ENCODE data around the gene EEF2.

EEF2 gene

DNA sequence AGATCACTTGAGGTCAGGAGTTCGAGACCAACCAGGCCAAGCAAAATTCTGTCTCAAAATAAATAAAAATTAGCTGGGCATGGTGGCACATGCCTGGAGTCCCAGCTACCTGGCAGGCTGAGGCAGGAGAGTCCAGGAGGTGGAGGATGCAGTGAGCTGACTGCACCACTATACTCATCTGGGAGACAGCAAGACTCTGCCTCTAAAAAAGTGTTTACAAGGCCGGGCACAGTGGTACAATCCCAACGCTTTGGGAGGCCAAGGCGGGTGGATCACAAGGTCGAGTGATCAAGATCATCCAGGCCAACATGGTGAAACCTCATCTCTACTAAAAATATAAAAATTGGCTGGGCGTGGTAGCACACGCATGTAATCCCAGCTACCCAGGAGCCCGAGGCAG is 10.1 kb downstream of the EEF2 start:
- Histone ChIP-seq H3K4me1 (ENCODE audit: control insufficient read depth in 1 of 2, insufficient read depth in 2 of 2, low read length in 2 of 2) (no peaks in the 10 kb centered on the region), H3K27me3 (ENCODE audit: insufficient read depth, low read length) (no peaks in the 10 kb centered on the region), H2AK5ac (ENCODE audit: low read length) (no peak overlapping the region), H2BK120ac (ENCODE audit: insufficient read depth, low read length, poor library complexity) (no peak overlapping the region), H3K14ac (ENCODE audit: low read length) (no peak overlapping the region), H3K18ac (ENCODE audit: low read length) (no peak overlapping the region), H3K79me2 (ENCODE audit: control insufficient read depth, insufficient read depth, low read length, poor library complexity) (peaks cover 7% of the 10 kb centered on the region), H3K4ac (ENCODE audit: low read depth, low read length) (no peak overlapping the region), H3K27ac (ENCODE audit: low read depth, low read length) (no peak overlapping the region), H3K4me3 (ENCODE audit: low read depth, low read length) (no peak overlapping the region), H3K36me3 (ENCODE audit: control insufficient read depth in 1 of 2, insufficient read depth in 2 of 2, low read length in 2 of 2) (peaks cover 54 to 55% of the 10 kb centered on the region in 2 experiments), H2BK5ac (ENCODE audit: low read depth, low read length, poor library complexity) (no peak overlapping the region), H2AFZ (ENCODE audit: insufficient read depth, low read length, poor library complexity) (no peak overlapping the region), H3K9me3 (ENCODE audit: insufficient read depth, low read depth, low read length) (peaks cover 11% of the 10 kb centered on the region), H3K9ac (ENCODE audit: low read length) (no peak overlapping the region), H3K4me2 (ENCODE audit: low read length) (no peak overlapping the region), H4K91ac (ENCODE audit: low read depth, low read length) (no peak overlapping the region), H2BK12ac (ENCODE audit: low read length) (no peak overlapping the region), H3K23ac (ENCODE audit: low read length) (no peak overlapping the region), H4K12ac (ENCODE audit: low read depth, low read length) (no peak overlapping the region), H4K8ac (ENCODE audit: low read depth, low read length) (no peak overlapping the region), H3K79me1 (ENCODE audit: low read length) (peaks cover 7% of the 10 kb centered on the region)
- no peak for DNase-seq
- no CpG with 5 or more reads among the region's 8 CpGs for WGBS (ENCODE audit: extremely low coverage, insufficient coverage, insufficient read length)

DNA sequence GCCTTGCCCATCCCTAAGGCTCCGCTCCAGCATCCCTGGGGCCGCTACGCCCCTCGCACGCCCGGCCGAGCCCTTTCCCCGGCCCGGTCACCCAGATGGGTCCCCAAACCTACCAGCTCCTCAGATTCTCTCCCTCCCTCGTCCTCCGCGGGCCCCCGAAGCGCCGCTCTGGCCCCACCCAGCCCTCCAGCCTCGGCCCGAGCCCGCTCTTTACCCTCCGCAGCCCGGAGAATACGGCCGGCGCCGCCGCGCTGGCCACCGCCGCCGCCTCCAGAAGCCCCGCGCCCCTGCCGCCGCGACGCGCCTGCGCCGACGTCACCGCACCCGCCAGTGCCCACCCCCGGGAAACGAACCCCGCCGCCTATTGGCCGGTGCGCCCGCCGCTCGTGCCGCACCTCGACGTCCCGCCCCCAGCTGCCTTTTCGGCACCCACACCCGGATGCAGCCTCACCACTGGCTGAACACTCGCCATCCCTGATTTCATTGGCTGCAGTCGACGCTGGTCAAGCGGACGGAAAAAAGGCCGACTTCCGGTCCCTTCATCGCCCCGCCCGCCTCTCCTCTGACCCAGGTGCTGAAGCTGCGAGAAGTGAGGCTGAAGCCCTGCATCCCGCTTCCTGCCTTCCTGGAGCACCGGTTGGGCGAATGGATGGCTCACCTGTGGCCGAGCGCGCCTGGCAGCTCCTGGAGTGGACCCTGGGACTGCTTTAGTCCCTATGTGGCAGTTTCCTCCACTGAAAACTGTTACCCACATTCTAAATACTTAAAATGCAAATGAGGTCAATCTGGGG is 14.3 kb downstream of the EEF2 start, which contains the start of gene DAPK3:
TSS of gene DAPK3 (minus strand) at position 292 of the 791 bp plus-strand sequence. CDS start 1,364 bp downstream, outside the sequence.
- Histone ChIP-seq H3K27me3 (ENCODE audit: insufficient read depth, low read length) (no peaks in the 10 kb centered on the region), H3K79me1 (ENCODE audit: low read length) (peaks cover 27% of the 10 kb centered on the region), H3K4me3 (ENCODE audit: low read depth, low read length) (peak within 1 kb of the TSS; percentile 97), H2BK12ac (ENCODE audit: low read length) (peak within 1 kb of the TSS; percentile 46), H3K4me2 (ENCODE audit: low read length) (peak within 1 kb of the TSS; percentile 83), H3K9ac (ENCODE audit: low read length) (peak within 1 kb of the TSS; percentile 99), H2BK5ac (ENCODE audit: low read depth, low read length, poor library complexity) (peak within 1 kb of the TSS; percentile 98), H4K8ac (ENCODE audit: low read depth, low read length) (peak within 1 kb of the TSS; percentile 95), H4K12ac (ENCODE audit: low read depth, low read length) (peak within 1 kb of the TSS; percentile 92), H3K9me3 (ENCODE audit: insufficient read depth, low read depth, low read length) (peaks cover 2% of the 10 kb centered on the region), H3K79me2 (ENCODE audit: control insufficient read depth, insufficient read depth, low read length, poor library complexity) (peaks cover 36% of the 10 kb centered on the region), H3K23ac (ENCODE audit: low read length) (no peak within 1 kb of the TSS), H3K18ac (ENCODE audit: low read length) (peak within 1 kb of the TSS; percentile 98), H3K36me3 (ENCODE audit: control insufficient read depth in 1 of 2, insufficient read depth in 2 of 2, low read length in 2 of 2) (peaks cover 33 to 36% of the 10 kb centered on the region in 2 experiments), H2AK5ac (ENCODE audit: low read length) (peak within 1 kb of the TSS; percentile 100), H3K14ac (ENCODE audit: low read length) (peak within 1 kb of the TSS; percentile 100), H2BK120ac (ENCODE audit: insufficient read depth, low read length, poor library complexity) (peak within 1 kb of the TSS; percentile 97), H2AFZ (ENCODE audit: insufficient read depth, low read length, poor library complexity) (peak within 1 kb of the TSS; percentile 75), H3K4ac (ENCODE audit: low read depth, low read length) (peak within 1 kb of the TSS; percentile 100), H3K27ac (ENCODE audit: low read depth, low read length) (peak within 1 kb of the TSS; percentile 98), H4K91ac (ENCODE audit: low read depth, low read length) (peak within 1 kb of the TSS; percentile 98), H3K4me1 (ENCODE audit: control insufficient read depth in 1 of 2, insufficient read depth in 2 of 2, low read length in 2 of 2) (peaks cover 22 to 23% of the 10 kb centered on the region in 2 experiments)
- DNase-seq = peak; percentile 99
- WGBS (ENCODE audit: extremely low coverage, insufficient coverage, insufficient read length) = no CpG with 5 or more reads among the region's 73 CpGs

DNA sequence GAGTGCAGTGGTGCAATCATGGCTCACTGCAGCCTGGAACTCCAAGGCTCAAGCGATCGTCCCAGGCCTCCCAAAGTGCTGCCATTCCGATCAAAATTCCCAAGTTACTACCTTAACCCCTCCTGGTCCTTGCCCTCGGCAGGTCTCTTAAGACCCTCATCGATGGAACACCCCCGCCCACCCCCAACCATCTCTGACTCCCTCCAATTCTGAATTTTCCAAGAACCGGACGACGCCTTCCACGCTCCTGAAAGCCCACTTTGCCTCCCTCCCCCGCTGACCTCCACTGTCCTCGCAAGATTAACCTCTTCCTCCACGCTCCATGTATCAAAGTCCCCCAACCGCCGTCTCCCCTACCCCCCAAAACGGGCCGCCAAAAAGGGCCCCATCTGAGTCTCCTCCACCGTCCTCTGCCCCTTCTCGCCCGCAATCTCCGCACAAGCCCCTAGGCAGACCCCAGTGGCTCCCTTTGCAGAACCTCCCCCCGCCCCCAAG is 14.9 kb downstream of the EEF2 start:
- DNase-seq = peak in 1 of 2 donors; percentile 33
- Histone ChIP-seq H3K4me2 (ENCODE audit: low read length) (peak overlapping the region; percentile 83), H3K9ac (ENCODE audit: low read length) (peak overlapping the region; percentile 99), H3K36me3 (ENCODE audit: control insufficient read depth in 1 of 2, insufficient read depth in 2 of 2, low read length in 2 of 2) (peaks cover 33 to 36% of the 10 kb centered on the region in 2 experiments), H3K4ac (ENCODE audit: low read depth, low read length) (peak overlapping the region; percentile 100), H3K23ac (ENCODE audit: low read length) (no peak overlapping the region), H2AK5ac (ENCODE audit: low read length) (peak overlapping the region; percentile 100), H3K27ac (ENCODE audit: low read depth, low read length) (peak overlapping the region; percentile 98), H3K79me1 (ENCODE audit: low read length) (peaks cover 27% of the 10 kb centered on the region), H4K12ac (ENCODE audit: low read depth, low read length) (peak overlapping the region; percentile 92), H4K91ac (ENCODE audit: low read depth, low read length) (peak overlapping the region; percentile 98), H3K4me1 (ENCODE audit: control insufficient read depth in 1 of 2, insufficient read depth in 2 of 2, low read length in 2 of 2) (peaks cover 22 to 25% of the 10 kb centered on the region in 2 experiments), H3K27me3 (ENCODE audit: insufficient read depth, low read length) (no peaks in the 10 kb centered on the region), H3K9me3 (ENCODE audit: insufficient read depth, low read depth, low read length) (peaks cover 4% of the 10 kb centered on the region), H2BK120ac (ENCODE audit: insufficient read depth, low read length, poor library complexity) (peak overlapping the region; percentile 97), H3K4me3 (ENCODE audit: low read depth, low read length) (peak overlapping the region; percentile 97), H4K8ac (ENCODE audit: low read depth, low read length) (peak overlapping the region; percentile 95), H2BK5ac (ENCODE audit: low read depth, low read length, poor library complexity) (peak overlapping the region; percentile 98), H2BK12ac (ENCODE audit: low read length) (no peak overlapping the region), H3K14ac (ENCODE audit: low read length) (peak overlapping the region; percentile 100), H2AFZ (ENCODE audit: insufficient read depth, low read length, poor library complexity) (peak overlapping the region; percentile 75), H3K79me2 (ENCODE audit: control insufficient read depth, insufficient read depth, low read length, poor library complexity) (peaks cover 36% of the 10 kb centered on the region), H3K18ac (ENCODE audit: low read length) (peak overlapping the region; percentile 98)
- no CpG with 5 or more reads among the region's 22 CpGs for WGBS (ENCODE audit: extremely low coverage, insufficient coverage, insufficient read length)

DNA sequence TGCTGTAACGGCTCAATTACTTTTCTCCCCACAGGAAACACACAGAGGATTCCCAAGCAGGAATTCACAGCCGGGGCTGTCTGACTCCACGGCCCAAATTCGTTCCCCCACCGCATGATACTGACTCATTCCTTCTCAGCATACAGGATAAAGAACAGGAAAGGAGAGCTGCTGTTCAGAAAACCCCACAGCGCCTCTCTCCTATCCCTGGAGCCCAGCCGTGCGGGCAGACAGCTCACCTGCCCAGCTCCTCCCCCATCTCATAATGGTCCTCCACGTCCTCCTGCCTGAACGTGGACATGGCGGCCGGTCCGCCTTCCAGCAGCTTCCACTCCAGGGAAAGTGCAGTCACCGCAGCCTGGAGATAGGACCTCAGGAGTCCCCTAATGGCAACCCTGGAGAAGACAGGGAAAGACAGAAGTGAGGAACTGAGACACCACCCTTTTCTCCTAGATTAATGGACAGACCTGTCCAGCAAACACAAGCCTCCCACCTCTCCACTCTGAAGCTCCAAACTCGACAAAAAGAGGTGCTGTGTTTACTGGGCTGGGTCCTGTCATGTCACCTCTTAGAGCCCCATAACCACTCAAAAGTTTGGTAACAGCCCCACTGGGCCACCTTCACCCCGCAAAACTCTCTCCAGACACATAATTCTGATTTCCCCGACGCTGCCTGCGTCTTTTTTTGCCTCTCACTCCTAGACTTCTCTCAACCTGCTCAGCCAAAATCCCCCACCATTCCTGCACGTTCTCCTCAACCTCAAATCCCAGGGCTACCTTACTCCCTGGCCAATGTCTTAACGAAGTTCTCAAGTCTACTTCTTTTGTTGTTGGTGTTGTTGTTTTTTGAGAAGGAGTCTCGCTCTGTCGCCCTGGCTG is 15.6 kb downstream of the EEF2 start:
- H2AK5ac ChIP-seq (ENCODE audit: low read length) = peak overlapping the region; percentile 34
- peak overlapping the region; percentile 100 for H3K14ac ChIP-seq (ENCODE audit: low read length)
- peaks cover 34 to 37% of the 10 kb centered on the region in 2 experiments for H3K36me3 ChIP-seq (ENCODE audit: control insufficient read depth in 1 of 2, insufficient read depth in 2 of 2, low read length in 2 of 2)
- peaks cover 24 to 25% of the 10 kb centered on the region in 2 experiments for H3K4me1 ChIP-seq (ENCODE audit: control insufficient read depth in 1 of 2, insufficient read depth in 2 of 2, low read length in 2 of 2)
- H2AFZ ChIP-seq (ENCODE audit: insufficient read depth, low read length, poor library complexity) = no peak overlapping the region
- peak overlapping the region; percentile 89 for H2BK5ac ChIP-seq (ENCODE audit: low read depth, low read length, poor library complexity)
- H3K79me2 ChIP-seq (ENCODE audit: control insufficient read depth, insufficient read depth, low read length, poor library complexity) = peaks cover 38% of the 10 kb centered on the region
- H3K4me3 ChIP-seq (ENCODE audit: low read depth, low read length) = peak overlapping the region; percentile 97
- H3K27ac ChIP-seq (ENCODE audit: low read depth, low read length) = peak overlapping the region; percentile 98
- peak overlapping the region; percentile 100 for H3K4ac ChIP-seq (ENCODE audit: low read depth, low read length)
- H3K27me3 ChIP-seq (ENCODE audit: insufficient read depth, low read length) = no peaks in the 10 kb centered on the region
- peak overlapping the region; percentile 51 for H4K8ac ChIP-seq (ENCODE audit: low read depth, low read length)
- H3K4me2 ChIP-seq (ENCODE audit: low read length) = peak overlapping the region; percentile 83
- H3K18ac ChIP-seq (ENCODE audit: low read length) = peak overlapping the region; percentile 74
- H3K9ac ChIP-seq (ENCODE audit: low read length) = peak overlapping the region; percentile 99
- H4K91ac ChIP-seq (ENCODE audit: low read depth, low read length) = peak overlapping the region; percentile 98
- peak; percentile 91 to 94 for DNase-seq
- peaks cover 27% of the 10 kb centered on the region for H3K79me1 ChIP-seq (ENCODE audit: low read length)
- peak overlapping the region; percentile 51 for H2BK12ac ChIP-seq (ENCODE audit: low read length)
- H2BK120ac ChIP-seq (ENCODE audit: insufficient read depth, low read length, poor library complexity) = peak overlapping the region; percentile 74
- WGBS (ENCODE audit: extremely low coverage, insufficient coverage, insufficient read length) = no CpG with 5 or more reads among the region's 23 CpGs
- peak overlapping the region; percentile 73 for H4K12ac ChIP-seq (ENCODE audit: low read depth, low read length)
- no peak overlapping the region for H3K23ac ChIP-seq (ENCODE audit: low read length)
- H3K9me3 ChIP-seq (ENCODE audit: insufficient read depth, low read depth, low read length) = peaks cover 4% of the 10 kb centered on the region
